ENCODE measurements around the gene SPOPL. TPM values are rescaled to one million over a fixed set of nuclear protein-coding genes. Genes with fewer than 3 reads are reported as not detected.
"Not testable (repeated sequence)": the region's sequence is repeated elsewhere in the genome, so short reads cannot be mapped to it uniquely, and the experiment has no call there.

SPOPL gene
- polyA plus RNA-seq (ENCODE audit: insufficient read length), result 13.2 TPM

- peak; percentile 47 for DNase-seq (ENCODE audit: low read depth)
These were observed at the start of gene SPOPL for GRCh38 chr2:138501425-138502254. Gene SPOPL (plus strand): TSS chr2:138501770. CDS start chr2:138550217, 48,447 bp downstream.

GRCh38 chr2:138452324-138452723, 49.2 kb upstream of the SPOPL start:
- DNase-seq (ENCODE audit: low read depth), result no peak

DNA sequence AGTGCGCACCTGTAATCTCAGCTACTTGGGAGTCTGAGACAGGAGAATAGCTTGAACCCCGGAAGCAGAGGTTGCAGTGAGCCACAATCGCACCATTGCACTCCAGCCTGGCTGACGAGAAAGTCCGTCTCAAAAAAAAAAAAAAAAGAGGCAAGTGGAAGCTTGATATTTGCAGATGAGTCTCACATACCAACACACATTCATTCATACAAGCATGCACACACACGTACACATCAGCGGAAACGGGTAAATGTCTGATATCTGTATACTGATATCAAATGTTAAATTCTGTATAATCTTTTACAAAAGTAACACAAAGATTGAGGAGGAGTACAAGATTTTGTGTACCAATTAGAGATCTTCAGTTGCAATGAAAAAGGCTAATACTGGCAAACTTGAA, 47.8 kb upstream of the SPOPL start:
- no peak for DNase-seq (ENCODE audit: low read depth)

GRCh38 chr2:138454761-138455160, 46.8 kb upstream of the SPOPL start:
- no peak for DNase-seq (ENCODE audit: low read depth)

DNA sequence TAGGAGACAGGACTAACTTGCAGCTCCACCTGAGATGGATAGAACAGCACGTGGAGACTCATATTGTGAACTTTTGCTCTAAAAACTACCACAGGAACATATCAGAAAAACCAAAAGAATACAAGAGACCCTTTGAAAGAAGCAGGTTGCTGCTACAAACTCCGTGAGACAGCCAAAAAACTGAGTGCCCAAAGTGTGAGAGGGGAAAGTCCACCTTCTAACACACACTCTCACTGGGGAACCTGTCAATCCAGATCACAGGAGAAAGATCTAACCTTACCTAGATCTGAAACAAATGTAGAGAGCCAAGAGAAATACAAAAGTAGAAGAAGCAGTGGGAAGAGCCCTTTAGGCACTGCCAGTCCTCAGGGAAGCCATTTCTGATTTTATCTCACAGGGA, 46.3 kb upstream of the SPOPL start:
- no peak for DNase-seq (ENCODE audit: low read depth)

GRCh38 chr2:138455691-138456090, 45.9 kb upstream of the SPOPL start:
- no peak for DNase-seq (ENCODE audit: low read depth)

DNA sequence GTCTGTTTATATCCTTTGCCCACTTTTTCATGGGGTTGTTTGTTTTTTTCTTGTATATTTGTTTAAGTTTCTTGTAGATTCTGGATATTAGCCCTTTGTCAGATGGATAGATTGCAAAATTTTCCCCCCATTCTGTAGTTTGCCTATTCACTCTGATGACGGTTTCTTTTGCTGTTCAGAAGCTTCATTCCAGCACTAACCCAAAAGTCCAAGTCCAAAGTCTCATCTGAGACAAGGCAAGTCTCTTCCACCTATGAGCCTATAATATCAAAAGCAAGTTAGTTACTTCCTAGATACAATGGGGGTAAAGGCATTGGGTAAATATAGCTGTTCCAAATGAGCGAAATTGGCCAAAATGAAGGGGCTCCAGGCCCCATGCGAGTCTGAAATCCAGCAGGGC, 38.9 kb upstream of the SPOPL start:
- DNase-seq (ENCODE audit: low read depth), result not testable (repeated sequence)

DNA sequence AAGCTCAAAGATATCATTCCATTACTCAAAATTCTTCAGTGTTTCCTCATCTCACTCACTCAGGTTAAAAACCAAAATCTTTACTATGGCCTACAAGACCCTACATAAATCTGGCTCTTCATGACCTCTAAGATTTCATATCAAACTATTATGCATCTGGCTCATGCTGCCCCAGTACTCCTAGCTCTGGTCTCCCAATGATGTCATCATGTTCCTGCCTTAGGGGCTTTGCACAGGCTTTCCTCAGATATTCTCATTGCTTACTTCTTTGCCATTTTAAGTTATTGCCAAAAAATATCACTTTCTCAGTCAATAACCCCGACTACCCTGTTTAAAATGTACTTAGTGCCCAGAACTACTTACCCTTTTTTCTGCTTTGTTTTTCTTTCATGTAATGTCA, 33.0 kb upstream of the SPOPL start:
- DNase-seq (ENCODE audit: low read depth), result no peak

DNA sequence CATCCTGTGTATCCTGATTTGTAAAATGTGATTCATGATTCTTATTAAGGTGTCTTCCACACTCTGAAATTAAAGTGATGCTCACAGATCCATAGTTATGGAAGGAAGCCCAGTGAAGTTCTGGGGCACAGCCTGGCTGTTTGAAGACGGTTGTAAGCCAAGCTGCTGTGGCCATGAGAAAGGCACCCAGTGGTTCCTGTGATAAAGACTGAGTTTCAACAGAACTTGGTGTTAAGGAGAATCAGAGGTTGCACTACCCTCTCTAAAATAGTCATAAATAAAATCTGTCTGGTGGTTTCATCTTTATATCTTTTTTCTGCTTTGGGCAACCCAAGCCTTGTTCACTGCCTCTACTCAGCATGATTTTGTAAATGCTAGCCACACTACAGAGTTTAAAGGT, 32.2 kb upstream of the SPOPL start:
- DNase-seq (ENCODE audit: low read depth), result no peak

GRCh38 chr2:138470941-138471340, 30.6 kb upstream of the SPOPL start:
- DNase-seq (ENCODE audit: low read depth), result no peak

DNA sequence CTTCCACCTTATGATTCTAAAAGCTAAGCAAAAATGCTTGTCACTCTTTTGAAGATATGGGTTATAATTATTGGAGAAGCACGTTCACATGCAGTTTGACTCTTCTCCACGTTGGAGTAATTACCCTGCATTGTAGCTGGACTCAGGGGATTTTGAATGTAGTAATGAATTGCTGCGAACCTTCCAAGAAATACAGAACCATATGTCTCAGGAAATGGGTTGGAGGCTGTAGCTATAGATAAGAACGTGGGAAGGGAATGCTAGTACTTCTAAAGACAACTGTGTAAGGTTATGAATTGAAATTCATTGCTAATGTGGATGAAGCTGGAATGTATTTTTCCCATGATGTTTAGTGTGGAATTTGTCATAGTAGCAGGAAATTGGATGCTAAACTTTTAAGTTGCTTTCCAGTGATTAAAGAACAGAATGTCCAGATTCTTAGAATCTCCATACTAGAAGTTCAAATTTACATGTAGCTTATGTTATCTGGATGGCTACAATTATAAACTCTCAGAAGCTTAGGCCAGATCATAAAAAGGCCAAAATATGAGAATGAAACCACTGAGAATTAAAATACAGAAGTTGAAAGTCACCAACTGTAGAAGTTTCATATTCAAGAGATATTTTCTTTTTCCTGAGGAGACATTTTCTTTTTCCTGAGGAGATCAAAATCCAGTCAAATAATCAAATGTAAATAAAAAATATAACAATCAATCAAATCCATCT, 27.3 kb upstream of the SPOPL start:
- peak; percentile 6 for DNase-seq (ENCODE audit: low read depth)

DNA sequence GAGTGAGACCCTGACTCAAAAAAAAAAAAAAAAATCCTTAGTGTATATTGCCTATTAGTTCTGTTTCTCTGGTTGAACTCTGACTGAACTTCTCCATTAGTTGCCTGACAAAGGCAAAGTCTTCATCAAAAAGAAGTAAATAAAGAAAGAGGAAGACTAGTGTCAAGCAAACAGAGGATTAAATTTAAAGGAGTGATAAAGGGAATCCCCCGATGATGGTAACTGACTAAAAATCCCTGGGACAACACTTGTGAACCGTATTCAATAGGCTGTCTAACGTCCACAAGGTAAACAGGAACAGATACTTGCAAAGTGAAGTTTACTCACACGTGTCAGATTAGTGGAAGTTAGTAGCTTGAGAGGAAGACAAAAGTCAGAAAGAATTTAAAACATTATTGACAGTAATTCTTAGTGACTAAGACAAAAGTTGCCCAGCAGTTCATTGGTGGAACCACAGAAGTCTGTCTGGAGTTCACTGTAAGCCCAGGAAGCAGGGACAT, 26.2 kb upstream of the SPOPL start:
- DNase-seq (ENCODE audit: low read depth), result no peak

DNA sequence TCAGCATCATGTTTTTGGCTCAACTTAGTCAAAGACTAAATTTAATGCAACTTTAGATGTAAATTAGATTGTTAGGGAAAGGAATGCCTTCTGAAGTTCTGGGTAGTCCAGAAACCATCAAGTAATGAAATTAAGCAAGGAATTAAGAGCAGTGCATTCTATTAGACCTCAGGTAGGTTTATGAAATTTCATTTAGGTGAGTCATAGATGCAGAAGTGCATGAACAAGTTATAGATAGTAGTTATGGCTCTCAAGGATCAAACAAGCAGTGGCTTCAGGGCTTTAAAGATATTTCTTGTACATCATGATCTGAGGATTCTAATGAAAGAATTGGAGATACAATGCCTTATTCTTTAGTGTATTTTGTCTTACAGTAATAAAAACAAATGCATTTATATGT, 25.4 kb upstream of the SPOPL start:
- DNase-seq (ENCODE audit: low read depth), result no peak

DNA sequence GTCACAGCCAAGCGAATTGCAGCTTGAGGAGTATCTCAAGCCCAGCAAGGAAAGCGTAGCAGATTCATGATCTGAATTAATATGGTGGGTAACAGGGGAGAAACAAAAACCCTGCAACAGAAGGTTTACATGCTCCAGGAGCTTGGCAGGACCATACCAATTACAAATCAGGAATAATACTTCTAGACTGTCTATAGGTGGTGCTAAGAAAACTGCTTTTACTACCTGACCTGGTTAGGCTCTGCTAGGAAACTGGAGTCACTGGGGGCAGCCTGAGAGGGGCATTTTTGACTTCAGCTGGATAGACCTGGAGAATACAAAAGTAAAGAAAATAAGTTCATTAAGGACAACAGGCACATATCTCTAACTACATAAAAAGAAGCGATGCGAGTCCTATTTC, 24.6 kb upstream of the SPOPL start:
- no peak for DNase-seq (ENCODE audit: low read depth)

DNA sequence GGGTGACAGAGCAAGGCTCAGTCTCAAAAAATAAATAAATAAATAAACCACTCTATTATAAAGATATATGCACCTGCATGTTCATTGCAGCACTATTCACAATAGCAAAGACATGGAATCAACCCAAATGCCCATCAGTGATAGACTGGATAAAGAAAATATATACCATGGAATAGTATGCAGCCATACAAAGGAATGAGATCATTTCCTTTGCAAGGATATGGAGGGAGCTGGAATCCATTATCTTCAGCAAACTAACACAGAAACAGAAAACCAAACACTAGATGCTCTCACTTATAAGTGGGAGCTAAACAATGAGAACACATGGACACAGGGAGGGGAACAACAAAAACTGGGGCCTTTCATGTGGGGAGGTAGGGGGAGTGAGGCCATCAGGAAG, 18.8 kb upstream of the SPOPL start:
- DNase-seq (ENCODE audit: low read depth), result not testable (repeated sequence)

GRCh38 chr2:138485019-138485418, 16.6 kb upstream of the SPOPL start:
- no peak for DNase-seq (ENCODE audit: low read depth)

DNA sequence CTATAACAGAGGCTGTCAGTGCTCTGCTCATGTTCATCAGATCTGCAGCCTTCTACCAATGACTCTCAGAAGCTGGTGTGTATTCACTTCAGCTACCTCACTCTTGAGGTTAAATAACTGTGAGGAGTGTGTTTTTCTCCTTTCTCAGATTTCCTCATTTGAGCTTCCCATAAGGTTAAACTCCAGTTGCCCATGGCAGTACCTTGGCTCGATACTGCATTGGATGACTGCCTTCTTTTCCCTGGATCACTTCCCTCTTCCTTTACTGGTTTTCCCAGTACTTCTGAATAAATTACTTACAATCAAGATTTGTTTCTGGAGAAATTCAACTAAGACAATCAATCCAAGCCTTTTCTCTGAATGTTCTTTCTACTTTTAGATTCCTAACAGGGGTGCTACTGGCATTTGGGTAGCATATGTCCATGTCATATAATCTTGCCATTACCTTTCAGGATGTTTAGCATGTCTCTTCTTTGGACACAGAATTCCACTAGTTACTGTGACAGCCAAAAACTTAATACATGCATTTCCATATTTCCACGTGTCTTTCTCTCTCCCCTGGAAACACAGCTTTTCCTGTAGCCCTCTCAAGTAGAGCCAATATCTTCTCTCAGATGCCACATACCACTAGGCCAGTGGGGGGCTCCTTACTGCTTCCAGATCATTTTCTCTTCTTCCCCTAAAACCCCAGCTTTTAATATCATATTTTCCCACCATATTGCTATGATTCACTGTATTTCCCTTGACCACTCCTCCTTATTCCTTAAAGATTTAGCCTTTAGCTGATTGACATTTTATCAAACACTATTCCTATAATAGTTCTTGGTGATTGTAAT, 15.0 kb upstream of the SPOPL start:
- DNase-seq (ENCODE audit: low read depth), result no peak

DNA sequence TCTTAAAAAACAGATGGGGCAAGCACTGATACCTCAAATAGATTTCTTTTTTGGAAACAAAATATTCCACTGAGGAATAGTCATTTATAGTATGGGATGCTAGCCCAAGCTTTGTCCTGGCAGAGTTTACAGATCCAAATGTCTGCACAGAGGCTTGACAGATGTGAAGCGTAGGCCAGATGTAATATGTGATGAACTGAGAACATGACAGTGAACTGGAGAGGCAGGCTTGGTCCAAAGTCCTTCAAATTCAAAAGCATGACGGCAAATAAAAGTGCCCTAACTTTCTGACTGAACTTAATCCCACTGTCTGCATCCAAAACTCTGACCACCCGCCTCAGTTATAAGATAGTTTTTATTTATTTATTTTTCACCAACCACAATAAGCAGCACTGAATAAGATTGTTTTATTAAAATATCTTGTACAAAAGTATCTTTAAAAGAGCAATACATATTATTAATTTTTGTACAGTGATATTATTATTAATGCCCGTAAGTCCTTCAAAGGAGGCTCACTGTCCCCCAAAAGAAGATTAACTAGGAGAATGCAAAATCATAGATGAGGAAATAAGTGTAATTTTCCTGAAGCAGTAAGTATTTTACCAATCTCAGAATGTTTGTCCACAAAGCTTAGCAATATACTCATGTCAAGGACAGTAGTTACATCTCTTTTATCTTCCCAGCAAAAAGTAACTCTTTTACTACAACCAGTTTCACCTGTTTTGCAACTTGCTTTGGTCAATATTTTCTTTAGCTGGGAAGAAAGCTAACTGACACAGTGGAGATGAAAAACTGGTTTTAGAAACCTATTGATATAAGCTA, 10.7 kb upstream of the SPOPL start:
- no peak for DNase-seq (ENCODE audit: low read depth)

DNA sequence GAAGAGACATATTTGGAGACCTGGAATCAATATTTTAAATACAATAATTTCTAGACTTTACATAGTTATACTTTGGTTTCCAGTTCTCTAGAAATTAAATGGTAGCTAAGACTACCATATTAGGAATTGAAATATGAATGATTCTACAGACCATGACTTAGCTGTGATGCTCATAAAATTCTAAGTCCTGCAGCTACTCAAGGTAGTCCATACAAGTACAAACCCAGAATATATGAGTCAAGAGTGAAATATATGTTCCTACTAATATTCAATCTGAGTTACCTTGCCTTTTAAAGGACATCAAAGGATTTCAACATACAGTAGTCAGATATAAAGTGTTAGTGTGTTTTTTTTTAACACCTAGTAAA, 10.1 kb upstream of the SPOPL start:
- no peak for DNase-seq (ENCODE audit: low read depth)

DNA sequence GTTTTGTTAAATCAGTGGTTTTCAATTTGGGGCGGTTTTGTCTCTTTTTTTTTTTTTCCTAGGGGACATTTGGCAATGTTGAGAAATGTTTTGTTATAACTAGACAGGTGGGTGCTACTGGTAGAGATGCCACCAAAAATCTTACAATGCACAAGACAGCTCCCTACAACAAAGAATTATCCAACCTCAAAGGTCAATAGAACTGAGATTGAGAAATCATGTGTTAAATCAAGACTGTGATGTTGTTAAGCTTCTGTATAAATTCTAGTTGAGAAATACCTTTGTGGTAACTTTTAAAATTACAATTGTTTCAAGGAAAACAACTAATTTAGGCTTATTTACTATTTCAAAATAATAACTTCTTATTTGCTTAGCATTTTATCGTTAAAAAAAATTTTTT, 9.4 kb upstream of the SPOPL start:
- DNase-seq (ENCODE audit: low read depth), result no peak

- DNase-seq (ENCODE audit: low read depth), result no peak
These were observed 8.2 kb upstream of the SPOPL start for GRCh38 chr2:138493334-138493733.

All from forelimb muscle (tissue), 1 donor.